HG02763 (cell line): Measurements from ENCODE around the gene FREM1.

ENCODE experiments used
- ATAC-seq: cut with Tn5 transposase; IDR thresholded peaks from one replicate; pipeline ENCODE4 v1.9.1; 2021; ENCODE audit warnings: mild to moderate bottlenecking, moderate library complexity; ENCODE audit not compliant: unreplicated experiment

The FREM1 gene

GRCh38 chr9:14829204-14829603 lies 81.0 kb downstream of the FREM1 start:
- ATAC-seq, result no peak

- ATAC-seq, result no peak
Observed at GRCh38 chr9:14827805-14828204, 82.4 kb downstream of the FREM1 start.

- ATAC-seq, result no peak
Observed at GRCh38 chr9:14824481-14824880, 85.7 kb downstream of the FREM1 start.

- ATAC-seq, result no peak
Observed at GRCh38 chr9:14823800-14824199, 86.4 kb downstream of the FREM1 start.

- ATAC-seq, result no peak
Observed at GRCh38 chr9:14822666-14823065, 87.6 kb downstream of the FREM1 start.

- ATAC-seq, result no peak
Observed at GRCh38 chr9:14819183-14819582, 91.0 kb downstream of the FREM1 start.

- ATAC-seq, result no peak
Observed at GRCh38 chr9:14814249-14814628, 96.0 kb downstream of the FREM1 start.

- ATAC-seq, result no peak
Observed at GRCh38 chr9:14813336-14814248, 96.6 kb downstream of the FREM1 start.

- ATAC-seq, result no peak
Observed at GRCh38 chr9:14812806-14813205, 97.4 kb downstream of the FREM1 start.

GRCh38 chr9:14811844-14812243 lies 98.4 kb downstream of the FREM1 start:
- no peak for ATAC-seq

GRCh38 chr9:14806941-14807520 lies 103.2 kb downstream of the FREM1 start:
- no peak for ATAC-seq

GRCh38 chr9:14799030-14799429 lies 111.2 kb downstream of the FREM1 start:
- ATAC-seq, result no peak

- ATAC-seq, result no peak
Observed at GRCh38 chr9:14797435-14797834, 112.8 kb downstream of the FREM1 start.

- no peak for ATAC-seq
Observed at GRCh38 chr9:14793389-14793788, 116.8 kb downstream of the FREM1 start.

- no peak for ATAC-seq
Observed at GRCh38 chr9:14790628-14791027, 119.6 kb downstream of the FREM1 start.

- no peak for ATAC-seq
Observed at GRCh38 chr9:14788846-14789245, 121.4 kb downstream of the FREM1 start.

- ATAC-seq, result no peak
Observed at GRCh38 chr9:14783358-14783757, 126.9 kb downstream of the FREM1 start.

GRCh38 chr9:14782286-14783051 lies 127.8 kb downstream of the FREM1 start:
- no peak for ATAC-seq

GRCh38 chr9:14780693-14781092 lies 129.5 kb downstream of the FREM1 start:
- no peak for ATAC-seq

- no peak for ATAC-seq
Observed at GRCh38 chr9:14780251-14780650, 130.0 kb downstream of the FREM1 start.

- ATAC-seq, result no peak
Observed at GRCh38 chr9:14779566-14780022, 130.6 kb downstream of the FREM1 start.

GRCh38 chr9:14778565-14778964 lies 131.7 kb downstream of the FREM1 start:
- ATAC-seq, result no peak
